ENCODE measurements around the gene ADGRL3.

The ADGRL3 gene

DNA sequence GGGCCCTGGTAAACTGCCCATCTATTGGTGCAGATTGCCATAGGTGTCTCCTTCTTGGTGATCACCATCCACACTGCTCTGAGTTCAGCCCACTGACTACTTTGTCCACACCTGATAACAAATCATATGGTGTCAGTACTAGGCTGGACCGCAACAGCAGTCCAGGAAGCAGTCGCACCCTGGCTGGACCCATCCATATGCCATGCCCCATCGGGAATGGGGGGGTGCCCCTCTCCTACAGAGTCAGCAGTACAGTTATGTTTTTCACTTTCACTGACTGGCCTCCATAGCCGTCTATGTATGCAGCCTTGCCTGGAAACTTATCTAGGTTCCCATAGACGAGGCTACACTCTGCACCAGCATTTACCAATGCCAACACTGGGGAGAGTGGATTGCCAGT is 226.1 kb downstream of the ADGRL3 start:
- DNase-seq (ENCODE audit: low read depth, low spot score) = no peak

DNA sequence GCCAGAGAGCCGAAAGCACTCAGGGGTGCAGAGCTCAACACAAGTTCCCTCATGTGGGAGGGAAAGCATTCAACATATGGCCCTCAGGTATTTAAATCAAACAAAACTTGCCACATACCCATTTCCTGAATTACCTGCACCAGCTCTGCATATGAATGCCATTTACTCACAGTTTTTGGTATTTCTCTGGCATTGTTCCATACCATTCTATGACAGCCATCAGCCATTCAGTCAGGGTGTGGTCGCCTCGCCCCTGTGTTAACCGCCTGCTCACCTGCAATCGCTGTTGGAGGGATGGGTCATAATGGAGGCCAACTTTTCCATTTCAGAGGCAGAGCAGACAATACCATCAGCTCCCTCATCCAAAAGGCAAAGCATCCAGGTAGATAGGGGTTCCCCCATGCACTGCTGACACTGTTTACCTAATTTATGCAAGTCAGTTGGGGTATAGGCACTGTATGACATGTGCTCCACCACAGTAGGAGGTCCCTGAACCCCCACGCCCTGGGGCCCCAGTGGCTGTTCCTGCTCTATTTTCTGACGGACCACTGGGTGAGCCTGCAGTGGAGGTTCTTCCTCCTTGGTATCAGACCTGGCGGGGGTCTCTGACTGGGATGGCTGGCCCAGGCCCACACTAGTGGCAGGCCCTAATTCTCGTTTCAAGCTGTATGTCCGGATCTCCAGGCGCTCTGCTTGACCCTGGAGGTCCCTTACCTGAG is 227.1 kb downstream of the ADGRL3 start:
- DNase-seq (ENCODE audit: low read depth, low spot score) = no peak

DNA sequence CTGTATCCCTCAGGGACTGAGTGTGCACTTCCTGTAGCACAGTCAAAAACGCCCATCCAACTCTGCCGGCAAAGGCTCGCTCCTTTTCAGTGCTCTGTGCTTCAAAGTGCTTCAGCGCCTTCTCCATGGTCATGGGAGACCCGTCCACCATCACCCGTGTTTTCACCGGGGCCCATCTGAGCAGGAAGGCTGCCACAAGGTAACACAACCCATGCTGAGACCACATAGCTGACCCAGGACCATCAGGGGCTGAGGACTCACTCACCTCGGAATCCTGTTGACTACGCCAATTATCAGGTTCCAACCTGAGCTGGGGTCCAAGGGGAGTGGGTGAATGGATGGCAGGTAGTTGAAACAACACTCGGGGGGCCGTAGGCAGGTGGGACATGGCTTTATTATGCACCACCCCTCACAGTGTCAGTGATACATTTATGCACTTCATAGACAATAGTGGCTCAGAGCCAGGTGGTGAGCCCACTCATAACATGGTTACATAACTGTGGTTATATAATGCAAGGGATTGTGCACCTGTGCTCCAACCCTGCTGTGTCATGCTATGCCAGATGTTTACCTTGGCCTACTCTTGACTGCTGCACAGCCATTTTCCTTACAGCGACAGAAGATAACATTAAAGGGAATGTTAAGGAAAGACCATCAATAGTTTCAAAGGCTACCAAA is 227.8 kb downstream of the ADGRL3 start:
- no peak for DNase-seq (ENCODE audit: low read depth, low spot score)

DNA sequence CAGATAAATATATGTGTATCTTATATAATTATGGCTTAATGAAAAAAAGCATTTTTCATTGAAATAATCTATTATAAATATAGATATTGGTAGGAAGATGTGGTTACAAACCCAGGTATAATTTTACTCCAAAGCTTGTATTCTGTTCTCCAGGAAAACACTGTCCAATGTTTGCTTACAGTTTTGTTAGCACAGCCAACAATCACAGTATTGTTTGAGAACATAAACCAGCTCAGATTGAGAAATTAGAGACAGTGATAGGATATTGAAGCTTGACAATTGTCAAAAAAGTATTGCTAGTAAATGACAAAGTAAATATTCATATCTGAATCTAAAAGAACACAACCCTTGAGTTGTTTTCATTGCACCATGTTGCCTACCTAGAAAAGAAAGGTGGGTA is 228.8 kb downstream of the ADGRL3 start:
- no peak for DNase-seq (ENCODE audit: low read depth, low spot score)

DNA sequence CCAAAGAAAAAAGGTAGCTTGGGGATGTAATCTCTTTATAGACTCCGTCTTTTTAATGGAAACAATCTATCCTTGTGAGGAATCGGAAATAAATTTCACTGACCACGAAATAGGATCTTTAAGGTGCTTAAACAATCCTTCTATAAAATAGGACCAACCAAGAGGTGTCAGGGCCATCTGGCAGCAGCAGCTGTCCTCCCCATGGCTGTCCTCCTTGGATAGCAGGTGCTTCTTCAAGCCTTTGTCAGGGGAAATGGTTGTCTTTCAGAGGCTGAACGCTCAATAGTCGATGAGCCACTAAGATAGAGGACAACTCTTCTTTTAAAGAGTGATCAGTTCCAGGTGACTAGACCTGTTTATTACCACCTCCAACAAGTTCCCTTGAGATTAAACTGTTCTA is 231.0 kb downstream of the ADGRL3 start:
- DNase-seq (ENCODE audit: low read depth, low spot score) = no peak

DNA sequence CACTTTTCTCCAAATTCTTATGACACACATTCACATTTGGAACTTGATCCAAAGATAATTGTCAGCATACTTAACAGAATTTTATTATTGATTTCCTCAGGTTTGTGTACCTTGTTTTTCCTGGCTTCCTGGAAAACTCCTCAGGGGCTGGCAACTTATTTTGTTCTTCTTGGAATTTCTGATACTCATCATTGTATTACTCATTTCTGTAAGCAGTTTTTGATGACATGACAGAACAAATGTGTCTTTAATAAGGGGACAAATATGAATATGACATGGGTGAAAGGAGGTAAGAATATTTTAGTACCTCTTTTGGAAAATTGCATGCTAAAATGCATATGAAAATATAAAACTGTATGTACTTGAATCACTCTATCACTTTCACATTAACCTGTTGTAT is 237.8 kb downstream of the ADGRL3 start:
- no peak for DNase-seq (ENCODE audit: low read depth, low spot score)

DNA sequence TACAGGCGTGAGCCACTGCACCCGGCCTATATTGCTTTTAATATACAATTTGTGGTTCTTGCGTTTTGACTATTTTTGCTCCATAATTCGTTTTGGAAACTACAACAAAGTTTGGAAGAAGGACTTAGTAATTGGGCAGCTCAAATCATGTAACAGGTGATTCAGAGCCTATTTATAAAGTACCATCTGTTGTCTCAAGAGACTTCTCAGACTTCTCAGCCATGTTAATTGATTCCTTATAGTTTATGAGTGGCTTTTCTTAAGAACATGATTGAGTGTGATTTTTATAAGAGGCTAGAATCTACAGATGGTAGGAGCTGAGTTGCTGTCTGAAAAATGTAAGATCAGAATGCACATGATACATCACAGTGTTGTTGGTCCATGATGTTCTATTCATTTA is 240.2 kb downstream of the ADGRL3 start:
- no peak for DNase-seq (ENCODE audit: low read depth, low spot score)

DNA sequence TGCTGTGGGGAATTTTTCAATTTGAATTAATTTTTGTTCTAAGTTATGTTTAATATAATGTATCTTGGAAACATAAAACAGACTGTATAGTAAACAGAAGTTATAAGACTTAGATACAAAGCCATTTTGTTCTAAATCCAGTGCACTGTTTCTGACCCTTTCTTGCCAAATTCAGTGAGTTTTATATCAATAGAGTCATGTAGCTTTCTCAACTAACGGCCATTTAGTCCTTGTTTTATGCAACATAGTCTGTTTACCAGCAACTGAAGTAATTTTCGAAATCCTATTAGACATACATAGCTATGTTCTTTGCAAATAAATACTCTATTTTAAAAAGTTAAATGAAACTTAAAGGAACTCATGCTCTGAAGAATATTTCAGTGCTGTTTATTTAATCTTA is 242.8 kb downstream of the ADGRL3 start:
- no peak for DNase-seq (ENCODE audit: low read depth, low spot score)

DNA sequence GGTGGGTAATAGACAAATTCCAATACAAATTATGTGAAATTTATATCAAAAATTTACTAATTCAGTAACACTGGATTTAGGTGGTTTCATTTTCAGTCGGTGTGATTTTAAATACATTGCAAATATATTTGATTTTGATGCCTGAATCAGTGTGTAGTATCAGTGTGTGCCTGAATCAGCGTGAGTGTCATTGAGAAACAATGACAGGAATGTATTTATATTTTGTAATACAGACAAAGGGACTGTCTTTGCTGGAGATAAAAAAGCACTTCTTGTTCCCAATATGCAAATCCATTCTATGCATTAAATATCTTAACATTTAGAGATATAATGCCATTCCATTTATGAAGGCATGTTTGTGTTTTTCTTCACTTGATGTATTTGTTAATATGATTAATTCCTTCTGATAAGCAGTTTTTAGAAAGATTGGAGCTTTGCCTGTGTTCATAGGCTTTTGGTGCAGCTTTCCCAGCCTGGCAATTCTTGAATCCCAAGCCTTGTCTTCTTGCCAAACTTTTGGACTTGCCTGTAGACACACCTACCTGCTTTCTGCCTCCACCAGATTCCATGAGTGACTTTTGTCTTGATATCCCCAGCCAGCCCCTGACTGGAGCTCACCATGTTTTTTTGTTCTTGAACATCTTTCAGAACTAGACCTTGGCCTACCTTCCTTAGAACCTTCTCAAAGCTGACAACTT is 243.8 kb downstream of the ADGRL3 start:
- DNase-seq (ENCODE audit: low read depth, low spot score) = no peak

DNA sequence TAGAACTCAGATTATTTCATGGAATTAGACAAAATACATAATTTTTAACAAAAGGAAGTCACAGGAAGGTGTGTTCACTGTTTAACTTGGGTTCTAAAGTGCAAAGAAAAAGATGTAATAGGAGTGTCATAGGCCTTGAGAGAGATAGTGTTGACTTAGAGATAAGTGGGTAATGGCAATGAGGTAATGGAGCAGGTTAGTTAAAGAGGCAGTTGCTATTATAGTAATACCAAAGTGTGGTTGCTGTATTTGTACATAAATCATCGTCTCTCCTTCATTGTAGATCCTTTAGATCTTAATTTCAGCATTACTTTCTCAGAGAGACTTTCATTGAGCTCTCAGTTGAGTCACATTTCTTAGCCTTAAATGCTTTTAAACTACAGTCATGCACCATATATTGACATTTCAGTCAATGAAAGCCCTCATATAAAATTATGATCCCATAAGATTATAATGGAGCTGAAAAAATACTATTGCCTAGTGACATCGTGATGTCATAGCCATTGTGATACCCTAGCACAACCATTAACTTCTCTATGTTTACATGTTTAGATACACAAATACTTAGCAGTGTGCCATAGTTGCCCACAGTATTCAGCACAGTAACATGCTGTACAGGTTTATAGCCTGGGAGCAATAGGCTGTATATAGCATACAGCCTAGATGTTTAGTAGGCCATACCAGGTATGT is 245.4 kb downstream of the ADGRL3 start:
- no peak for DNase-seq (ENCODE audit: low read depth, low spot score)

DNA sequence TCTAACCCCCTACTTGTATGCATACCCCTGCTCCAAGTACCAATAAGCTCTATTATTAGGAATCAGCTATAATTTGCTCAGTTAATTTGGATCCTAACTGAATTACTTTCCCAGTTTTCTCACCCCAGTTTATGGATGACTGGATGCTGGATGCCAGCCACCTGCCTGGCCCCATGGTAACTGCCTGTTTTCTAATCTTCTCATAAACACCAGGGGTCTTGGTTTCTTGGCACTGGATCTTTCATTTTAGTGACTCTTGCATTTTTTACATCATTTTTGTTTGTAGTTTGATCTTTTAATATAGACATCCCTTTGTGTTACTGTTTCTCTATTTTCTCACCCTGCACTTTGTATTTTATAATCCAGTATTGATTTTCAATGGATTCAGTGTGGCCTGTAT is 246.8 kb downstream of the ADGRL3 start:
- DNase-seq (ENCODE audit: low read depth, low spot score) = no peak

DNA sequence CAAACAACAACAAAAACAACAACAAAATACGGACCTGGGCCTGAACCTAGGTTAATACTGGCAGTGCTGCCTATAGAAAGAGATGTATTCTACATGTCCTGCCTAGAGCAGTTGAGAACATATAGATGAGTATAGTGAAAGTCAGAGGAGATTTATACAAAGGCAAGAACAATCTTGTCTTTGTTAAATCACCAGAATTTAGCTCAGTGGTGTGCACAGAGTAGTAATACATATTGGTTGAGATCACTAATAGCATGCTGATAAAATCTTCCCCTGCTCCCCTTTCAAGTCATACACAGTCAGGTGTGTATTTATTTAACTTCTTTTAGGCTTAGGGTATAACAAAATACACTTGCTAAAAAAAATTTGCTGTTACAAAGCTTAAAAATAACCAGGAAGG is 247.8 kb downstream of the ADGRL3 start:
- DNase-seq (ENCODE audit: low read depth, low spot score) = no peak

DNA sequence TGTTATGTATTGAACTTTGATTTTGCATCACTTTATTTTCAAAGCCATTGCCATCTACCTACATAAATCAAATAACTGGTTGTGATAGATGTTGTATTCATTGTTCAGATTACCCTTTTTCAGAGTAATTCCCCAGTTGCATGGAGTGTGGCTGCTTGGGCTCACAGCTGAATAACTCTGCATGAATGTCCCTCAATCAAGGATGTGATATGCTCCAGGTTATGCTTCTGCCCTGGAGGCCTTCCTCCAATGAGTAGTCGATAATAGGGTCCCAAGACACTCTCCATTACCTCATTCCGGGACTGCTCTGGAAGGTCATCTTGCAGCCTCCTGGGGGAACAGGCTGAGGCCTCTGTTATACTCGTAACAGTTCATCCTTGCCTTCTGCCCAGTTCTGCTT is 251.8 kb downstream of the ADGRL3 start:
- no peak for DNase-seq (ENCODE audit: low read depth, low spot score)

DNA sequence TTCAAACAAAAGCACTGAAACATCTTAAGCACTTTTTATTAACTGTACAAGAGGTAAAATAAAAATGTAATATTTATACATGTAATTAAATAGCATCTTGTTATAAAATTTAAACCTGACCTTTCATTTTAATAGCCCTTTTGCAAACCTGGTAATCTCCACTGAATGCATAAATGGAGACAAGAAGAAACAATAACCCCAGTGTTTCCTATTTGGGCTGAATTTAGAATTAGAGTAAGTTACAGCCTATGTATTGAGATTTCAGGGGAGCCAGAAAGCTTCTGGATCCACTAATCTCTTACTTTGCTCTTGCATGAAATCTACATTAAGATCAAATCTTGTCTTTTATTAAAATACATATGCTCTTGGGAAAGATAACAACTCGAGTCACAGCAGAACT is 261.8 kb downstream of the ADGRL3 start:
- no peak for DNase-seq (ENCODE audit: low read depth, low spot score)

DNA sequence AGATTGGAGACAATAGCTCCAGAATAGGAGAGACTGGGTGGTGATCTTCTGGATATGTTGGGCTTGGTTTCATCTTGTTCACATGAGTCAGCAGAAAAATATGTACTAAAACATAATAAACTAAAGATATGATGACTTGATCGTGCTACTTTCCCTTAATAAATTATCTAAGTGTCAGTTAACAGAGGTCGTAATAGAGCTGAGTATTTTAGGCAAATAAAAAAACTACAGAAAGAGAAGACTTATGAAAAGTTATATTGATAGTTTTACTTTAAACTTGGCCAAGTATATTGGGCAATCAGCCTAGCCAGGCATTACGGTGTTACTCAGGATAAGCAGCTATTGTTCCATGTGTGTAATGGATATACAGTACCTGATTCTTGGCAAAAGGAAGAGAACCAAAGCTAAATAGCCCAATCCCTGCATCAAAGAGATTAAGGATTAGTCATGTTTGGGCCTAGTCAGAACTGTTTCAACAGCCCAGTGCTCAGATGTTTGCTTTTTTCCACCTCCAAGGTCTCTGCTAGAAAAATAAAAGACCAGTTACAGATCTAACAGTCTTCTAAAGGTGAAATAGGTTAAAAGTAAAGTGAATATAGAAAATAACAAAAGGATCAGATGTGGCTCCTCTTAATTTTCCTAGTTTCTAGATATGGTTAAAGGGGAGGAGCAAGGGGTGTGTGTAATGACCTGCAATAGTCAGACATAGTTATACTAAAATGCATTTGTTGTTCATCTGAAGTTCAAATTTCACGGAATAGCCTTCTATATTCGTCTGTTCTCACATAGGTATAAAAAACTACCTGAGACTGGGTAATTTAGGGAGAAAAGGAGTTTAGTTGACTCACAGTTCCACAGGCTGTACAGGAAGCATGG is 262.6 kb downstream of the ADGRL3 start:
- no peak for DNase-seq (ENCODE audit: low read depth, low spot score)

DNA sequence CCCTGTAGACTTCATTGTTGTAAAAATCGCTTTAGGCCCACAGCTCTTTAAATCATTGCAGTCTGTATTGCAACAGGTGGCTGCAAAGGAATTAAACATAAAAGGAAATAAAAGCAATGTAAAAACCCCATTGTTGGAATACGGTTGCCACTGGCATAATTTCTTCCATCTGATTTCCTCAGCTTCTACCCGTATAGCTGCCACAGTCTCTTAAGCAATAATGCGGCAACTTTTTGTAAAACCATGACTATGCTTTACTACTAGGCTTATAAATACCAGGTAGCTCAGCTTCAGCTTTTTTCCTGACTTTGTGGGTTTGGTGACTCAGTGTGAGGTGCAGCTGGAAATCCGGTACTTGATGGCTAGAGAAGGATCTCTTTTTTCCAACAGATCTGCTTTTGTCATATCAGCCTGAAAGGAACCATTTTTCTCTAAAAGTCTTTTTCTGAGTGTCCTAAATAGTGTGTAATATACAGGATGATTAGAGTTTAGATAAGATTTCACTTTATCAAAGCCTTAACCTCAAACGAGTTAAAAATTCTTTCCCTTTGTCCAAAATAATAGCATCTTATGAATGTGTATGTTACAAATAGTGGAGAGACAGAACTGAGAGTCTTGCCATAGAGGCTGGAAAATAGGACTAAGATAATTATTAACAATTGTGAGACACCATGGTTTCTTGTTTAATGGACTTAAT is 268.0 kb downstream of the ADGRL3 start:
- DNase-seq (ENCODE audit: low read depth, low spot score) = no peak

DNA sequence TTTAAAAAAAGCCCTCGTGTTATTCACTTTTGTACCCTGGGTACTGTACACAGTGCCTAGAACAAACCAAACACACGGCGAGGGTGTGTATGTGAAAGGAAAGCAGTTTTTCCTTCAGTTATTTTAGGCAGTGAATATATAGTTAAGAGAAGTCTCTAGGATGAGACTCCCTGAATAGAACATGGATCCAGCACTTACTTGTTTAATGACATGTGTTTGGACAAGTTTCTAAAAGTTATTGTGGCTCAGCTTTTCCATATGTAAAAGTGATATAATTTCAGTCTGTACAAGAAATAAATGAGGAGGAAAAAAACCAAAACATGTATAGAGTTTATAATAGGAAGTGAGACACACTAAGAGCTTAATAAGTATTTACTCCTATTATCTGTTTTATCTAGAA is 273.2 kb downstream of the ADGRL3 start:
- no peak for DNase-seq (ENCODE audit: low read depth, low spot score)

DNA sequence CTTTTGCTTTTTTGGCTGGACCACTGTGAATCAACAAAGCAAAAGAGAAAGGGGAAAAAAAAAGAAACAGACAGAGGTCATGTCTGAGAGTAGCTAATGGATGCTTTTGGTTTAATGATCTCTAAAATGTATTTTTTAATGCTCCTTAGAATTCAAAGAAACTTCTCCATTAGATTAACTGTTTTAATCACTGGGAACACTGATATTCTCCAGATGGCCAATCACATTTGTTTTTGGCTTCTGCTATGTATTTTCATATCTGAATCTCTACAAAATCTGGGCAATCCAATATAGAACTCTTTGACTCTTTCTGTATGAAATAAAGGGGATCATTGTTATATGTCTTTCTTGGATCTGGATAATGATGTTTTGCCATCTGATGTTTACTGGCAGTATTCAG is 278.2 kb downstream of the ADGRL3 start:
- DNase-seq (ENCODE audit: low read depth, low spot score) = no peak

DNA sequence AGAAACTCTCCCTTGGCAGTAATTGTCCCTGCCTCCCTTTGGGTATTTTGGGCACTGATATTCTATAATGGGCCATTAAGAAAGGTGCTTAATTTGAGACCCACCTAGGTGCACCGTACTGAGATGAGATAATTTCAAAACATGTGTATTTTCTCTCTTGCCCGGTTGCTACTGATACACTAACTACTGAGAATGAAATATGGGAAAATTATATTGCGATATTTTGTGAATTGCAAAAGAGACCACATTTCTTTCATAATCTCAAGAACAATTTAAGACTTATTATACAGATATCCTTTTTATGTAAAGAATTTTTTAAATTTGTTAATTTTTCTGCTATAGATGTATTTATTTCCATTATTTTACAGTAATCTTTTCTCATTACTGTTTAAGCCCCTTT is 284.9 kb downstream of the ADGRL3 start:
- DNase-seq (ENCODE audit: low read depth, low spot score) = no peak

DNA sequence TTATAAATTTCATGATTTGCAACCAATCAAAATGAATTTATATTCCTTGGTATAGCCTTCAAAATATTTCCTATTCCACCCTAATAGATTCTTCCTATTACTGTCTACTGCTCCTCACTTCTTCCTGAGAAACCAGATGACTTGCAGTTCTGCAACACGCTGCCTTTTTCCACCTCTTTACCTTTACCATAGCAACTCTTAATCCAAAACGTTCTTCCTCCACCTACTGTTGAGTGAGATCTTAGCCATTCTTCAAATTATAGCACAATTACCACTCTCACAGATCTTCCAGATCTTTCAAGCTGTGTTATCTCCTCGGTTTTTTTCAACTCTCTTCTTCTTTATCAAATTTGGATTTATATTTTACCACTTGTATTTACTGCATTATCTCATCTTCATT is 289.8 kb downstream of the ADGRL3 start:
- no peak for DNase-seq (ENCODE audit: low read depth, low spot score)

DNA sequence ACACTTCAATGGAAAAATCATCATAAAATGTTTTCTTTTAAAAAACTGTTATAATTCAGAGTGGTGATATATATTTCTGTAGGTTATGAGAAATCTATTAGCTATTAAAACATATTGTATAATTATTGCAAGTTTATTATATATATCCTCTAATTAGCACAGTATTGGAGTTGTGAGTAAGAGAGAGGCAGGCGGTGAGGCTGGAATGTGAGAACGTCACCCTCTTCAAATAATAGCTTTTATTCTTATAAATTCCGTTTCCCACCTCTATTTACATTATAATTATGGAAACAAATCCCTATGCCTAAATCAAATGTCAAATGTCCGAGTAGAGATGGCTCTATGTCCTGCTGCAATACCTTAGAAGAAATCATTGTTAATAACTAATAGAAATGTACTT is 292.9 kb downstream of the ADGRL3 start:
- DNase-seq (ENCODE audit: low read depth, low spot score) = no peak

Data from activated CD4-positive, CD25-positive, alpha-beta regulatory T cell treated with anti-CD3 and anti-CD28 coated beads, Interleukin-2, amount 50 U/mL, for 16 hours (primary cell).